GM23338 (cell line): ENCODE measurements around the gene TMEM37. TPM values are rescaled to one million over a fixed set of nuclear protein-coding genes. Genes with fewer than 3 reads are reported as not detected.

Experiments used
- ATAC-seq: fragments of 200-7000 bp; cut with Tn5 transposase; 3 replicates; pipeline ENCODE4 v1.9.1; 2020
- DNase-seq: peaks from one replicate; pipeline ENCODE4 v3.0.0-alpha.2; 2015; ENCODE audit warnings: low spot score
- H2AFZ ChIP-seq: fragments of 200-600 bp; sonication (generic); 2 replicates; pipeline ENCODE4 v1.8.0; 2016; ENCODE audit warnings: antibody characterized with exemption, mild to moderate bottlenecking, moderate library complexity
- H3F3A ChIP-seq: fragments of 200-600 bp; sonication (generic); replicated peaks from 2 replicates; pipeline ENCODE4 v1.8.0; 2017; ENCODE audit warnings: antibody characterized with exemption, mixed run types, low read depth
- H3K27ac ChIP-seq: fragments of 200-600 bp; sonication (generic); 2 replicates; pipeline ENCODE4 v1.6.1; 2016; ENCODE audit warnings: low read depth
- H3K27me3 ChIP-seq: fragments of 200-600 bp; sonication (generic); 2 replicates; pipeline ENCODE4 v1.8.0; 2016; ENCODE audit warnings: mild to moderate bottlenecking, mixed run types, moderate library complexity; ENCODE audit not compliant: insufficient read depth
- H3K36me3 ChIP-seq: fragments of 200-600 bp; sonication (generic); 2 replicates; pipeline ENCODE4 v1.8.0; 2016; ENCODE audit warnings: mild to moderate bottlenecking; ENCODE audit not compliant: insufficient read depth
- H3K4me1 ChIP-seq: fragments of 200-600 bp; sonication (generic); 2 replicates; pipeline ENCODE4 v1.8.0; 2016; ENCODE audit warnings: mild to moderate bottlenecking, moderate library complexity; ENCODE audit not compliant: insufficient read depth
- H3K4me2 ChIP-seq: fragments of 200-600 bp; sonication (generic); 2 replicates; pipeline ENCODE4 v1.7.1; 2017; ENCODE audit warnings: mixed run types
- H3K4me3 ChIP-seq: fragments of 200-600 bp; sonication (generic); 2 replicates; pipeline ENCODE4 v1.6.1; 2016; ENCODE audit warnings: mixed run types
- H3K79me2 ChIP-seq: fragments of 200-600 bp; sonication (generic); replicated peaks from 2 replicates; pipeline ENCODE4 v1.8.0; 2017; ENCODE audit warnings: mild to moderate bottlenecking; ENCODE audit not compliant: insufficient read depth
- H3K9me2 ChIP-seq: fragments of 200-600 bp; sonication (generic); 2 replicates; pipeline ENCODE4 v1.8.0; 2017; ENCODE audit not compliant: insufficient read depth
- H4K20me1 ChIP-seq: fragments of 200-600 bp; sonication (generic); replicated peaks from 2 replicates; pipeline ENCODE4 v1.8.0; 2017; ENCODE audit warnings: mild to moderate bottlenecking; ENCODE audit not compliant: insufficient read depth
- H3K27ac Mint-ChIP-seq: 2 replicates; pipeline ENCODE4 v1.8.0; 2020; ENCODE audit warnings: inconsistent platforms, mild to moderate bottlenecking, moderate library complexity, mixed read lengths
- H3K27me3 Mint-ChIP-seq: 3 replicates; pipeline ENCODE4 v1.8.0; 2022; ENCODE audit warnings: low read depth, mild to moderate bottlenecking, moderate library complexity, mixed read lengths, inconsistent platforms; ENCODE audit not compliant: insufficient read depth, poor library complexity
- H3K36me3 Mint-ChIP-seq: 3 replicates; pipeline ENCODE4 v1.8.0; 2021; ENCODE audit warnings: low read depth, mild to moderate bottlenecking, inconsistent platforms, moderate library complexity, mixed read lengths
- H3K4me1 Mint-ChIP-seq: 3 replicates; pipeline ENCODE4 v1.8.0; 2020; ENCODE audit warnings: mild to moderate bottlenecking, inconsistent platforms, mixed read lengths
- H3K4me3 Mint-ChIP-seq: 3 replicates; pipeline ENCODE4 v1.8.0; 2021; ENCODE audit warnings: moderate library complexity, mild to moderate bottlenecking, inconsistent platforms, mixed read lengths
- H3K9me3 Mint-ChIP-seq: 3 replicates; pipeline ENCODE4 v1.8.0; 2020; ENCODE audit warnings: moderate library complexity, mild to moderate bottlenecking, inconsistent platforms, mixed read lengths
- EZH2 ChIP-seq: fragments of 200-600 bp; sonication (generic); IDR thresholded peaks from one replicate; pipeline ENCODE4 v1.8.0; 2017; ENCODE audit warnings: antibody characterized with exemption, mild to moderate bottlenecking, low read depth; ENCODE audit not compliant: unreplicated experiment
- EZH2phosphoT487 ChIP-seq: fragments of 200-600 bp; sonication (generic); IDR thresholded peaks from one replicate; pipeline ENCODE4 v1.8.1; 2018; ENCODE audit warnings: antibody characterized with exemption; ENCODE audit not compliant: unreplicated experiment
- JUNB ChIP-seq: IDR thresholded peaks from one replicate; pipeline ENCODE4 v1.6.1; 2016; ENCODE audit warnings: antibody characterized with exemption; ENCODE audit not compliant: unreplicated experiment
- POLR2AphosphoS5 ChIP-seq: IDR thresholded peaks from 2 replicates; pipeline ENCODE4 v1.6.1; 2016; ENCODE audit warnings: antibody characterized with exemption, low read depth
- ZNF114 ChIP-seq: fragments of 250-450 bp; sonication (Bioruptor Pico); IDR thresholded peaks from 2 replicates; pipeline ENCODE4 v1.5.0; 2020; ENCODE audit warnings: mild to moderate bottlenecking, moderate library complexity
- ZNF331 ChIP-seq: fragments of 250-450 bp; sonication (Bioruptor Pico); IDR thresholded peaks from 2 replicates; pipeline ENCODE4 v1.5.0; 2020; ENCODE audit warnings: low read depth, mild to moderate bottlenecking, moderate library complexity
- ZNF462 ChIP-seq: fragments of 250-450 bp; sonication (Bioruptor Pico); IDR thresholded peaks from 2 replicates; pipeline ENCODE4 v1.5.0; 2020; ENCODE audit warnings: mild to moderate bottlenecking, moderate library complexity
- polyA plus RNA-seq: library from polyadenylated mRNA; unstranded; fragments of >200 nt; fragmentation: Nextera tagmentation; extraction: Ambion mirVana; gene quantifications from 2 replicates; pipeline ENCODE4 v1.2.1, GENCODE V29; 2016
- total RNA-seq: library from RNA; depleted of rRNA; stranded (reverse); fragments of >200 nt; shearing (Covaris generic); gene quantifications from 2 replicates; pipeline ENCODE4 v1.2.3, GENCODE V29; 2014
- TF ChIP-seq, protein P1 (sequence below): IDR thresholded peaks from 2 replicates; pipeline ENCODE4 v1.6.1; 2016; ENCODE audit warnings: antibody characterized with exemption

TMEM37 gene
- total and polyA plus RNA-seq, 2 experiments from 2014 or later, result 8.6 to 8.8 TPM

DNA sequence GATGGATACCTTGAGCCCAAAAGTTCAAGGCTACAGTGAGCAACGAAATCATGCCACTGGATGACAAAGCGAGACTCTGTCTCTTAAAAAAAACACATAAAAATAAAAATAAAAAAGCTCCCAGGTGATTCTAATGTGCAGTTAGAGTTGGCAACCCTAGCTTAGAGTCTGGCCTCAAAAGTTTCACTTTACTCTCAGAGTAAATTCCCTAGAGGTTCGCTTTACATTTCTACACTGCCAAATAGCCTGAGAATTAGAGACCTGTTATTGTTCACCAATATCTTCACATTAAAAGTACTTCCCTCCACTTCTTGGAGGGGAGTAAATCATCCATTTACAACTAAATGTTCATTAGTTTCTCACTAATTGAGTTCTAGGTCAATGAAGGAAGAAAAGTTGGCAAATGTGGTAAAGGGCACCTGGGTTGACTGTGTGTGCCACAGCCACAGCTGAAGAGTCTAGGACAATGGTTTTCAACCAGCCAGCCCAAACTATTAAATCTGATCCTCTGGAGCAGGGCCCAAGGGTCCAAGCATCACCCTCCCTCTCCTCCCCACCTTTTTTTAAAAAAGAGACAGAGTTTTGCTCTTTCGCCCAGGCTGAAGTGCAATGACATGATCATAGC, 15.2 kb upstream of the TMEM37 start:
- H3K4me3 ChIP-seq, result no peak overlapping the region
- TF ChIP-seq ZNF114 (CRISPR knock-in tag) (no peak), JUNB (no peak), ZNF331 (CRISPR knock-in tag) (no peak), POLR2AphosphoS5 (no peak), ZNF462 (no peak), EZH2 (no peak), EZH2phosphoT487 (no peak)
- TF ChIP-seq, protein P1, sequence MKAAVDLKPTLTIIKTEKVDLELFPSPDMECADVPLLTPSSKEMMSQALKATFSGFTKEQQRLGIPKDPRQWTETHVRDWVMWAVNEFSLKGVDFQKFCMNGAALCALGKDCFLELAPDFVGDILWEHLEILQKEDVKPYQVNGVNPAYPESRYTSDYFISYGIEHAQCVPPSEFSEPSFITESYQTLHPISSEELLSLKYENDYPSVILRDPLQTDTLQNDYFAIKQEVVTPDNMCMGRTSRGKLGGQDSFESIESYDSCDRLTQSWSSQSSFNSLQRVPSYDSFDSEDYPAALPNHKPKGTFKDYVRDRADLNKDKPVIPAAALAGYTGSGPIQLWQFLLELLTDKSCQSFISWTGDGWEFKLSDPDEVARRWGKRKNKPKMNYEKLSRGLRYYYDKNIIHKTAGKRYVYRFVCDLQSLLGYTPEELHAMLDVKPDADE, result no peak
- no peaks in the 10 kb centered on the region for H3K9me2 ChIP-seq
- H3F3A ChIP-seq, result no peaks in the 10 kb centered on the region
- no peaks in the 10 kb centered on the region for H4K20me1 ChIP-seq
- no peak overlapping the region for H3K27ac ChIP-seq
- no peak overlapping the region for H2AFZ ChIP-seq
- ATAC-seq (no peak), DNase-seq (no peak)
- H3K4me1 ChIP-seq, result no peaks in the 10 kb centered on the region
- Mint-ChIP-seq H3K4me1 (no peaks in the 10 kb centered on the region; the same call in 2 of the 3 replicates), H3K27me3 (no peaks in the 10 kb centered on the region), H3K4me3 (no peak overlapping the region), H3K27ac (no peak overlapping the region), H3K9me3 (peaks cover 16% of the 10 kb centered on the region), H3K36me3 (0 out of 3 replicates have a peak, but pooled peaks cover 3% of the 10 kb centered on the region)
- no peaks in the 10 kb centered on the region for H3K36me3 ChIP-seq
- H3K79me2 ChIP-seq, result no peaks in the 10 kb centered on the region
- no peak overlapping the region for H3K4me2 ChIP-seq
- H3K27me3 ChIP-seq, result no peaks in the 10 kb centered on the region
